ENCODE data around the gene SAMD4A.

DNA sequence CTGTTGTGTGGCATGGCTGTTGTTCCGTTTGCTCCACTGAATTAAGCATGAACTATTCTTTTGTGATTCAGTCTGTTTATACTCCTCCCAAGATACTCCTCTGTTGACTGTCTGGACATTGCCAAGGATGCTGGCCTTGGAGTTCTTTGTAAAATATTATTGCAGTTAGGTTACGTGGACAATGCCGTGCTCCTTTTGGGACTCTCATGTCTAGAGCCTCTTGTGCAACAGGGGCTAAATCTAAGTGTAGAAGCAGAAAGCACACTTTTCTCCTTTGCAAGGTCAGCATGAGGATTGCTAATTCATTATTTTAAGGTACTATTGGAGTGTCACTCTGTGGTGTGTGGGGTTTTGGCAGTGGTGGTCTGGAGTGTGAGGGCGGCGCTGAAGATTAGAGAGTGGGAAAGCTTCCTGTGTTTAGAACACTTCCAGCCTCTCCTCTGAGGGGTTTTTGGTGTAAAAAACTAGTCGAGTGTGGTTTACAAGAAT lies 125.4 kb downstream of the SAMD4A start:
- TF ChIP-seq, protein P1, sequence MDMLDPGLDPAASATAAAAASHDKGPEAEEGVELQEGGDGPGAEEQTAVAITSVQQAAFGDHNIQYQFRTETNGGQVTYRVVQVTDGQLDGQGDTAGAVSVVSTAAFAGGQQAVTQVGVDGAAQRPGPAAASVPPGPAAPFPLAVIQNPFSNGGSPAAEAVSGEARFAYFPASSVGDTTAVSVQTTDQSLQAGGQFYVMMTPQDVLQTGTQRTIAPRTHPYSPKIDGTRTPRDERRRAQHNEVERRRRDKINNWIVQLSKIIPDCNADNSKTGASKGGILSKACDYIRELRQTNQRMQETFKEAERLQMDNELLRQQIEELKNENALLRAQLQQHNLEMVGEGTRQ (IDR thresholded peaks at IDR 0.05; ENCODE audit: low read depth, low read length) = no peak
- TF ChIP-seq, protein P2, sequence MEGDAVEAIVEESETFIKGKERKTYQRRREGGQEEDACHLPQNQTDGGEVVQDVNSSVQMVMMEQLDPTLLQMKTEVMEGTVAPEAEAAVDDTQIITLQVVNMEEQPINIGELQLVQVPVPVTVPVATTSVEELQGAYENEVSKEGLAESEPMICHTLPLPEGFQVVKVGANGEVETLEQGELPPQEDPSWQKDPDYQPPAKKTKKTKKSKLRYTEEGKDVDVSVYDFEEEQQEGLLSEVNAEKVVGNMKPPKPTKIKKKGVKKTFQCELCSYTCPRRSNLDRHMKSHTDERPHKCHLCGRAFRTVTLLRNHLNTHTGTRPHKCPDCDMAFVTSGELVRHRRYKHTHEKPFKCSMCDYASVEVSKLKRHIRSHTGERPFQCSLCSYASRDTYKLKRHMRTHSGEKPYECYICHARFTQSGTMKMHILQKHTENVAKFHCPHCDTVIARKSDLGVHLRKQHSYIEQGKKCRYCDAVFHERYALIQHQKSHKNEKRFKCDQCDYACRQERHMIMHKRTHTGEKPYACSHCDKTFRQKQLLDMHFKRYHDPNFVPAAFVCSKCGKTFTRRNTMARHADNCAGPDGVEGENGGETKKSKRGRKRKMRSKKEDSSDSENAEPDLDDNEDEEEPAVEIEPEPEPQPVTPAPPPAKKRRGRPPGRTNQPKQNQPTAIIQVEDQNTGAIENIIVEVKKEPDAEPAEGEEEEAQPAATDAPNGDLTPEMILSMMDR (conservative IDR thresholded peaks at IDR 0.05; ENCODE audit: low read depth, low read length) = no peak
- no peak for TF ChIP-seq POLR2A (IDR thresholded peaks at IDR 0.05; ENCODE audit: low read depth, low read length)
- no peak for TF ChIP-seq MAFK (IDR thresholded peaks at IDR 0.05; ENCODE audit: low read depth, low read length)
- TF ChIP-seq, protein P3, sequence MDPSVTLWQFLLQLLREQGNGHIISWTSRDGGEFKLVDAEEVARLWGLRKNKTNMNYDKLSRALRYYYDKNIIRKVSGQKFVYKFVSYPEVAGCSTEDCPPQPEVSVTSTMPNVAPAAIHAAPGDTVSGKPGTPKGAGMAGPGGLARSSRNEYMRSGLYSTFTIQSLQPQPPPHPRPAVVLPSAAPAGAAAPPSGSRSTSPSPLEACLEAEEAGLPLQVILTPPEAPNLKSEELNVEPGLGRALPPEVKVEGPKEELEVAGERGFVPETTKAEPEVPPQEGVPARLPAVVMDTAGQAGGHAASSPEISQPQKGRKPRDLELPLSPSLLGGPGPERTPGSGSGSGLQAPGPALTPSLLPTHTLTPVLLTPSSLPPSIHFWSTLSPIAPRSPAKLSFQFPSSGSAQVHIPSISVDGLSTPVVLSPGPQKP (IDR thresholded peaks at IDR 0.05; ENCODE audit: borderline replicate concordance, low read depth, low read length) = no peak
- no peak for TF ChIP-seq SMC3 (IDR thresholded peaks at IDR 0.05; ENCODE audit: low read depth, low read length)
- TF ChIP-seq RCOR1 (IDR thresholded peaks at IDR 0.05; ENCODE audit: insufficient replicate concordance, low read length) = no peak
